ENCODE results near the gene KCNE4. TPM values are rescaled to one million over a fixed set of nuclear protein-coding genes. Genes with fewer than 3 reads are reported as not detected.
A peak's percentile ranks its signal among the peaks of the same experiment; 100 is the strongest.
"Not testable (repeated sequence)": the region's sequence is repeated elsewhere in the genome, so short reads cannot be mapped to it uniquely, and the experiment has no call there.

KCNE4 gene
- total RNA-seq, 3 donors from 2014 or later = 0.55 to 5.8 (median 2.0) TPM

- Histone ChIP-seq H3K9me3 (no peaks in the 10 kb centered on the region), H3K36me3 (ENCODE audit: low read depth) (no peaks in the 10 kb centered on the region), H3K4me3 (no peak overlapping the region), H3K4me1 (ENCODE audit: low read depth) (peaks cover 2% of the 10 kb centered on the region)
- DNase-seq = no peak
- intact Hi-C loops (cut with DNase I, micrococcal nuclease) = no loop called here
- TF ChIP-seq CTCF (IDR thresholded peaks at IDR 0.05) = no peak
- ATAC-seq = no peak
These were observed 23.6 kb downstream of the KCNE4 start for GRCh38 chr2:223075301-223076270.

GRCh38 chr2:223076573-223076972 lies 24.6 kb downstream of the KCNE4 start:
- H3K4me1 ChIP-seq (ENCODE audit: low read depth) = peaks cover 2% of the 10 kb centered on the region
- H3K9me3 ChIP-seq = no peaks in the 10 kb centered on the region
- H3K4me3 ChIP-seq = no peak overlapping the region
- TF ChIP-seq CTCF (IDR thresholded peaks at IDR 0.05) = no peak
- no peak for ATAC-seq
- H3K36me3 ChIP-seq (ENCODE audit: low read depth) = no peaks in the 10 kb centered on the region
- intact Hi-C loops (cut with DNase I, micrococcal nuclease) = no loop called here
- no peak for DNase-seq

DNA sequence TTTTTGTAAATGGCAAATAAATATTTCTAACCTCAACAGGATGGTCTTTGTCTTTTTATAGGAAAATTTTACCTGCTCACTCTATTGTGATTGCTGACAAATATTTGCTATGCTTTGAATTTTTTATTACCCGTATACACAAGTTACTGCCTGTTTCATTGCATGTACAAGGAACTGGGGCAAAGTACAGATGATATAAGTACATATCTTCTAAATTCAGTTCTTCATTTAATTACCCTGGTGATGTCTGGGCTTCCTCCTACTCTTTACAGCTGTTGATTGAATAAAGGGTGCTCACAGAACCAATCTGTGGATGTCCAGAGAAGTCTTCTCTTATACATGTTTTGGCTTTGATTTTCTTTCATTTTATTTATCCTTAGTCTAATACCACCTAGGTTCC lies 26.5 kb downstream of the KCNE4 start:
- peak; percentile 98 for ATAC-seq
- intact Hi-C loops (cut with DNase I, micrococcal nuclease) = no loop called here

GRCh38 chr2:223079378-223079777 lies 27.4 kb downstream of the KCNE4 start:
- no peak for ATAC-seq
- no peak for TF ChIP-seq CTCF (IDR thresholded peaks at IDR 0.05)
- DNase-seq = no peak
- no peaks in the 10 kb centered on the region for H3K9me3 ChIP-seq
- H3K36me3 ChIP-seq (ENCODE audit: low read depth) = no peaks in the 10 kb centered on the region
- intact Hi-C loops (cut with DNase I, micrococcal nuclease) = no loop called here
- H3K4me3 ChIP-seq = no peak overlapping the region
- peaks cover 2% of the 10 kb centered on the region for H3K4me1 ChIP-seq (ENCODE audit: low read depth)

More for the DNA sequence above, 26.5 kb downstream of the KCNE4 start:
- peaks cover 2% of the 10 kb centered on the region for H3K4me1 ChIP-seq (ENCODE audit: low read depth)
- TF ChIP-seq CTCF (IDR thresholded peaks at IDR 0.05) = no peak
- no peaks in the 10 kb centered on the region for H3K9me3 ChIP-seq
- DNase-seq = no peak
- no peaks in the 10 kb centered on the region for H3K36me3 ChIP-seq (ENCODE audit: low read depth)
- no peak overlapping the region for H3K4me3 ChIP-seq

DNA sequence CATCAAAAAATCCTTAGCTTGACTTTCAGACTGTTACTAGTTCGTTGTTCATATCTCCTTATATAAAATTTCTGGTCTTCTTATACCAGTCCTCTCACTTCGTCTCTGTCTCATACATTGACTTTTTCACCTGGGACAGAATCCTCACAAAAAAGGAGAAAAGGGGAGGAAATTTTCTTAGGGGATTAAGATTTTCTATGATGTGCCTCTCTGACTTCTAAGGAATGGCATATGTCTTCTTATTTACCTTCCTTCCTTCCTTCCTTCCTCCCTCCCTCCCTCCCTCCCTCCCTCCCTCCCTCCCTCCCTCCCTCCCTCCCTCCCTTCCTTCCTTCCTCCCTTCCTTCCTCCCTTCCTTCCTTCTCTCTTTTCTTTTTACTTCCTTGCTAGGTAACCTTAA lies 27.9 kb downstream of the KCNE4 start:
- H3K9me3 ChIP-seq = no peaks in the 10 kb centered on the region
- no peak overlapping the region for H3K4me3 ChIP-seq
- DNase-seq (no peak), ATAC-seq (no peak)
- TF ChIP-seq CTCF (IDR thresholded peaks at IDR 0.05) = no peak
- H3K4me1 ChIP-seq (ENCODE audit: low read depth) = peaks cover 2% of the 10 kb centered on the region
- H3K36me3 ChIP-seq (ENCODE audit: low read depth) = no peaks in the 10 kb centered on the region
- intact Hi-C loops (cut with DNase I, micrococcal nuclease) = no loop called here

GRCh38 chr2:223080790-223081360 lies 28.9 kb downstream of the KCNE4 start:
- H3K4me3 ChIP-seq; DNase-seq; ATAC-seq; H3K36me3 ChIP-seq (ENCODE audit: low read depth); intact Hi-C loops (cut with DNase I, micrococcal nuclease); H3K9me3 ChIP-seq; H3K4me1 ChIP-seq (ENCODE audit: low read depth): not testable (repeated sequence)

Measured in mucosa of descending colon (tissue), 3 donors.